Bronchial epithelial cell (primary cell): ENCODE data around the gene ANKS1B. TPM values are rescaled to one million over a fixed set of nuclear protein-coding genes. Genes with fewer than 3 reads are reported as not detected.

Source experiments
- DNase-seq: peaks from one replicate; pipeline ENCODE4 v3.0.0-alpha.2; 2010; ENCODE audit warnings: low read depth
- FAIRE-seq: peaks from 2 replicates; lab custom pipeline; 2011; peaks lifted over from hg19 to GRCh38; lab: Jason Lieb, UNC
- H3K27me3 ChIP-seq: 2 replicates; pipeline ENCODE4 v1.5.1; 2011; ENCODE audit warnings: low read length; ENCODE audit not compliant: control insufficient read depth, insufficient read depth
- H3K36me3 ChIP-seq: 2 replicates; pipeline ENCODE4 v1.5.1; 2011; ENCODE audit warnings: low read length; ENCODE audit not compliant: control insufficient read depth, insufficient read depth
- H3K4me3 ChIP-seq: 2 replicates; pipeline ENCODE4 v1.5.1; 2011; ENCODE audit warnings: mild to moderate bottlenecking, low read depth, low read length, control low read depth
- total RNA-seq: library from RNA; depleted of rRNA; stranded (reverse); fragments of >200 nt; gene quantifications from 2 replicates; pipeline ENCODE4 v1.2.1, GENCODE V29; 2014
- TF ChIP-seq, protein P1 (sequence below): IDR thresholded peaks from 2 replicates; pipeline ENCODE4 v1.5.1; 2011; ENCODE audit warnings: mild to moderate bottlenecking, moderate library complexity, low read length, control low read depth, inconsistent platforms; ENCODE audit not compliant: insufficient read depth, severe bottlenecking

ANKS1B gene
- total RNA-seq, 1 donor from 2014 or later = 0.26 TPM

DNA sequence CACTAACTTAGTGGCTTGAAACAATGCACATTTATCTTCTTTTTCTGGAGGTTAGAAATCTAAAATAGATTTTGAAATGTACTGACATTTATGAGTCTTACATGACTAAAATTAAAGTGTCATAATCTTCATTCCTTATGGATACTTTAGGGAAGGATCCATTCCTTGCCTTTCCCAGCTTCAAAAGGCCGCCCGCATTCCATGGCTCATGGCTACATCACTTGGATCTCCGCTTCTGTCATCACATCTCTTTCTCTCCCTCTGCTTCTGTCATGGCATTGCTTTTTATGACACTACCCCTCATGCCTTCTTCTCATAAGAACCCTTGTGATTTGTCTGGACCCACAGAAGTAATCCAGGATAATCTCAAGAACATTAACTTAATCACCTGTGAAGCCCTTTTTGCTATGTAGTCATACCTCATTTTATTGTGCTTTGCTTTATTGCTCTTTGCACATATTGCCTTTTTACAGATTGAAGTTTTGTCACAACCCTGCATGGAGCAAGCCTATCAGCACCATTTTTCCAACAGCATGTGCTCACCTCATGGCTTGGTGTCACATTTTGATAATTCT, 270.7 kb downstream of the ANKS1B start:
- FAIRE-seq = no peak
- no peaks in the 10 kb centered on the region for H3K27me3 ChIP-seq
- TF ChIP-seq, protein P1, sequence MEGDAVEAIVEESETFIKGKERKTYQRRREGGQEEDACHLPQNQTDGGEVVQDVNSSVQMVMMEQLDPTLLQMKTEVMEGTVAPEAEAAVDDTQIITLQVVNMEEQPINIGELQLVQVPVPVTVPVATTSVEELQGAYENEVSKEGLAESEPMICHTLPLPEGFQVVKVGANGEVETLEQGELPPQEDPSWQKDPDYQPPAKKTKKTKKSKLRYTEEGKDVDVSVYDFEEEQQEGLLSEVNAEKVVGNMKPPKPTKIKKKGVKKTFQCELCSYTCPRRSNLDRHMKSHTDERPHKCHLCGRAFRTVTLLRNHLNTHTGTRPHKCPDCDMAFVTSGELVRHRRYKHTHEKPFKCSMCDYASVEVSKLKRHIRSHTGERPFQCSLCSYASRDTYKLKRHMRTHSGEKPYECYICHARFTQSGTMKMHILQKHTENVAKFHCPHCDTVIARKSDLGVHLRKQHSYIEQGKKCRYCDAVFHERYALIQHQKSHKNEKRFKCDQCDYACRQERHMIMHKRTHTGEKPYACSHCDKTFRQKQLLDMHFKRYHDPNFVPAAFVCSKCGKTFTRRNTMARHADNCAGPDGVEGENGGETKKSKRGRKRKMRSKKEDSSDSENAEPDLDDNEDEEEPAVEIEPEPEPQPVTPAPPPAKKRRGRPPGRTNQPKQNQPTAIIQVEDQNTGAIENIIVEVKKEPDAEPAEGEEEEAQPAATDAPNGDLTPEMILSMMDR = no peak
- H3K4me3 ChIP-seq = no peak overlapping the region
- H3K36me3 ChIP-seq = no peaks in the 10 kb centered on the region
- no peak for DNase-seq

- DNase-seq = no peak
- Histone ChIP-seq H3K27me3 (no peaks in the 10 kb centered on the region), H3K4me3 (no peak overlapping the region), H3K36me3 (no peaks in the 10 kb centered on the region)
- no peak for FAIRE-seq
- TF ChIP-seq, protein P1 = no peak
These were observed 272.5 kb downstream of the ANKS1B start for GRCh38 chr12:99712281-99712680.

GRCh38 chr12:99711246-99711645, 273.5 kb downstream of the ANKS1B start:
- no peak overlapping the region for H3K4me3 ChIP-seq
- TF ChIP-seq, protein P1 = no peak
- H3K27me3 ChIP-seq = no peaks in the 10 kb centered on the region
- no peak for DNase-seq
- no peaks in the 10 kb centered on the region for H3K36me3 ChIP-seq
- FAIRE-seq = no peak

GRCh38 chr12:99709619-99710018, 275.1 kb downstream of the ANKS1B start:
- no peaks in the 10 kb centered on the region for H3K27me3 ChIP-seq
- H3K4me3 ChIP-seq = no peak overlapping the region
- TF ChIP-seq, protein P1 = no peak
- H3K36me3 ChIP-seq = no peaks in the 10 kb centered on the region
- FAIRE-seq = no peak
- no peak for DNase-seq

GRCh38 chr12:99709116-99709515, 275.6 kb downstream of the ANKS1B start:
- TF ChIP-seq, protein P1 = no peak
- no peak overlapping the region for H3K4me3 ChIP-seq
- H3K27me3 ChIP-seq = no peaks in the 10 kb centered on the region
- no peaks in the 10 kb centered on the region for H3K36me3 ChIP-seq
- DNase-seq (peak; percentile 3), FAIRE-seq (no peak)

GRCh38 chr12:99707883-99708282, 276.9 kb downstream of the ANKS1B start:
- FAIRE-seq (no peak), DNase-seq (no peak)
- no peak overlapping the region for H3K4me3 ChIP-seq
- H3K27me3 ChIP-seq = no peaks in the 10 kb centered on the region
- no peaks in the 10 kb centered on the region for H3K36me3 ChIP-seq
- TF ChIP-seq, protein P1 = no peak
